H54 (cell line): ENCODE results near the gene CASP2.

Experiments
- DNase-seq: peaks from one replicate; pipeline ENCODE4 v3.0.0; 2011; ENCODE audit warnings: low spot score, mixed read lengths; ENCODE audit not compliant: insufficient read length
- FAIRE-seq: peaks from 3 replicates; lab custom pipeline; 2011; peaks lifted over from hg19 to GRCh38; lab: Jason Lieb, UNC
- POLR2A ChIP-seq: IDR thresholded peaks from 2 replicates; pipeline ENCODE4 v1.6.1; 2011; ENCODE audit warnings: low read depth, mild to moderate bottlenecking, low read length

Gene CASP2

DNA sequence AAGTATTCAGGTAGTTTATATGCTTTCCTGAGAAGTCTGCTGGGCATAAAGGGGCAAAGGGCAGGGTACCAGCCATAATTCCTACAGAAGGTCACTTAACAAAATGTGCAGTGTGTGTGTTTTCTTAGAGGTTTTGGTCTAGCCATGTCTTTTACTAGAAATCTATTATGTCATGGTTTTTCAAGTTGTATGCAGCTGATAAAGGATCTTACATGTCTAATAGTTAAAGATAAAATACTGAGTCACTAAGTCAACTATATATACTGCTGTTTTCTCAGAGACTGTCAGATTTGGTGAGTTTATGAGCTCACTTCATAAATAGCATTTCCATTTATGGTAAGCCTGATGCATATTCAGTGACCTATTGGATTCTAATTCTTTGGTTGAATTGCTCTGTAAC is 7.7 kb downstream of the CASP2 start:
- FAIRE-seq: no peak

DNA sequence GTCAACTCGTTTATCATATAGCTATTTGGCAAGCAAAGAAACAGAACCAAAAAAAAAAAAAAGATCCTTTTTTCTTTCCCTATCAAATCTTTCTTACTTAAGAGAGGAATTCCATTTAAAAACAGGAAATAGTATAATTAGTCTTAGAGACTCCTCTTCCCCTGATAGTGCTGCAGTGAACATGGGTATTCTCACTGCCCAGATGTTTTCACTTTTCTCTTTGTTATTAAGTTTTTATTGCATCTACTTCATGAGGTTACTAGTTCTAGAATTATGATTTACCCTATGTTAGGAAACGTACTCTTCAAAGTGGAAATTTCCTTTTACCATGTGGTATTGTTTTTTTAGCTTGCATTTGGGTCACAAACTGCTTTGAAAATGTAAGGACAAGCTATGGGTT is 8.5 kb downstream of the CASP2 start:
- no peak for DNase-seq
- no peak for TF ChIP-seq POLR2A
- FAIRE-seq: no peak

More for the DNA sequence above, 7.7 kb downstream of the CASP2 start:
- DNase-seq: no peak
- no peak for TF ChIP-seq POLR2A

DNA sequence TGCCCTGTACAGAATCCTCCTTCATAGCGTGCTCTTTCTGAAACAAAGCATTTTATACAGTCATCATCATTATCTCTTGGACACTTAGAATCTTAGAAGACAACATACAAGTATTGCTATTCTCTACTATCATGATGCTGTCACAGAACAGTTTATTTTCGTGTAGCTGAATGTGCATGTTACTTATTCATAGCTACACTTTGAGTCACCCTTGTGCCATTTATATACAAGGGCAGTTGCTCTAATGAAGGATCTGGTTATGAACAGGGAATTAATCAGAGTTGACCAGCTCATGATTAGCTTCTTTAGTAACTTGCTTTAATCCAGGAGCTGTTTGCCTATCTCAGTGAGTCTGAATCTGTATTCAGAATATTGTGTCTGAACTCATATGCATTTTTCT is 11.2 kb downstream of the CASP2 start:
- TF ChIP-seq POLR2A: no peak
- DNase-seq (no peak), FAIRE-seq (no peak)

DNA sequence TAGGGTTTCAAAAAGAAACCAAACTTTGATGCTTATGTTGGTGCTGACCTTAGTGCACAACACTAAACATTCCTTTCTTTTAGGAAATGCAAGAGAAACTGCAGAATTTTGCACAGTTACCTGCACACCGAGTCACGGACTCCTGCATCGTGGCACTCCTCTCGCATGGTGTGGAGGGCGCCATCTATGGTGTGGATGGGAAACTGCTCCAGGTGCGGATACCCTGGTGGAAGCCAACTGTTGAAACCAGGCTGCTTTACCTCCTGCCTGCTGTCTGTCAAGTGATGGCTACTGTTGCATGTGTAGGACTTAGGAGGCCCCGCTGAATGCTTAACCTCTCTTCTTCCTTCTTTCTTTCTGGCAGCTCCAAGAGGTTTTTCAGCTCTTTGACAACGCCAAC is 11.7 kb downstream of the CASP2 start:
- no peak for TF ChIP-seq POLR2A
- FAIRE-seq (no peak), DNase-seq (peak; percentile 16)

DNA sequence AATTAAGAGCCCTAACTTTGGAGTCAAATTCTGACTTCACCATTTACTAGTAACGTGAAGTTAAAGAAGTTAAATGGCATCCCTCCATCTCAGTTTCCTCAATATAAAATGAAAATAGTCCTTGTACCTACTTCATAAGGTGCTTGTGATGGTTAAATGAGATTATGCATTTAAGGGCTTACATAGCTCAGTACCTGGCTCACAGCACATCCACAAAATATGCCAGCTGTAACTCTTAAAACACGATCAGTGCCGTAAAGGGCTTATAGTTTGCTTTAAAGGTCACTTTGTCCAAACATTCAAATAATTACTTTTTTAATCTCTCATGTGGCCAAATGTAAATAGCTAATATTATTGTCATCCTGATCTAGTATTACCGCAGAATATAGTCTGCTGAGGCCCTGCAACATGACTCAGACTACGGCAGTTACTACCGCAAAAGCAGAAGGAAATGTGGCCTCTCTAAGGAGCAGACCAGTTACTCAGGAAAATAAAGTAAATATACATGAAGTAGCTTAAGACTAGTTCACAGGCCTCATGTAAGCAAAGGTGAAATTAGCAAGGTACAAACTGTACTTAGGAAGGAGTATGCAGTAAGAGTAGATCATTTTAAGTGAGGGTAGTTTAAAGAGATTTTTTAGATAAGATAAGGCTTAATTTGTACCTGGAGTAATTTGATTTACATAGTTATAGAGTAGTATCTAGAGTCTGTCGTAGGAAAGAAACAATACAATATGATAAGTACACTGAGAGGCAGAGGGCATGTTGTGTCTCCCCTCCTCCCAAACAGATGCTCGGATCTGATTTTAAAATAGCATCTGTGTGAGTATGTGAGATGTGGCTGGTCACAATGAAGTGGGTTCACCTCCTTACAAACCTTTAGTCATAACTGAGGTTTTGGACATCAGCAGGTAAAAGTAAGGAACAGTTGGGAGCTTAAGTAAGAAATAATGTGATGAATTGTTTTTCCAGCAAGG is 13.1 kb downstream of the CASP2 start:
- DNase-seq (no peak), FAIRE-seq (no peak)
- no peak for TF ChIP-seq POLR2A

DNA sequence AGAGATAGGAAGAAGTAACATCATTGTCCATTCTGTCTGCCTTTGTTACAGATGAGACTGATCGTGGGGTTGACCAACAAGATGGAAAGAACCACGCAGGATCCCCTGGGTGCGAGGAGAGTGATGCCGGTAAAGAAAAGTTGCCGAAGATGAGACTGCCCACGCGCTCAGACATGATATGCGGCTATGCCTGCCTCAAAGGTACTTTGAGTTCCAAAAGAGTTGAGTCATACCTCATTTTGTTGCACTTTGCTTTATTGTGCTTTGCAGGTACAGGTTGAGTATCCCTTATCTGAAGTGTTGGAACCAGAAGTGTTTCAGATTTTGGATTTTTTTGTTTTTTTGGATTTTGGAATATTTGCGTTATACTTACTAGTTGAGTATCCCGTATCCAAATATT is 15.6 kb downstream of the CASP2 start:
- FAIRE-seq: no peak
- no peak for TF ChIP-seq POLR2A
- DNase-seq: no peak

DNA sequence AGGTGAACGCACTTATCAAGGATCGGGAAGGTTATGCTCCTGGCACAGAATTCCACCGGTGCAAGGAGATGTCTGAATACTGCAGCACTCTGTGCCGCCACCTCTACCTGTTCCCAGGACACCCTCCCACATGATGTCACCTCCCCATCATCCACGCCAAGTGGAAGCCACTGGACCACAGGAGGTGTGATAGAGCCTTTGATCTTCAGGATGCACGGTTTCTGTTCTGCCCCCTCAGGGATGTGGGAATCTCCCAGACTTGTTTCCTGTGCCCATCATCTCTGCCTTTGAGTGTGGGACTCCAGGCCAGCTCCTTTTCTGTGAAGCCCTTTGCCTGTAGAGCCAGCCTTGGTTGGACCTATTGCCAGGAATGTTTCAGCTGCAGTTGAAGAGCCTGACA is 16.8 kb downstream of the CASP2 start:
- DNase-seq (no peak), FAIRE-seq (no peak)
- no peak for TF ChIP-seq POLR2A

DNA sequence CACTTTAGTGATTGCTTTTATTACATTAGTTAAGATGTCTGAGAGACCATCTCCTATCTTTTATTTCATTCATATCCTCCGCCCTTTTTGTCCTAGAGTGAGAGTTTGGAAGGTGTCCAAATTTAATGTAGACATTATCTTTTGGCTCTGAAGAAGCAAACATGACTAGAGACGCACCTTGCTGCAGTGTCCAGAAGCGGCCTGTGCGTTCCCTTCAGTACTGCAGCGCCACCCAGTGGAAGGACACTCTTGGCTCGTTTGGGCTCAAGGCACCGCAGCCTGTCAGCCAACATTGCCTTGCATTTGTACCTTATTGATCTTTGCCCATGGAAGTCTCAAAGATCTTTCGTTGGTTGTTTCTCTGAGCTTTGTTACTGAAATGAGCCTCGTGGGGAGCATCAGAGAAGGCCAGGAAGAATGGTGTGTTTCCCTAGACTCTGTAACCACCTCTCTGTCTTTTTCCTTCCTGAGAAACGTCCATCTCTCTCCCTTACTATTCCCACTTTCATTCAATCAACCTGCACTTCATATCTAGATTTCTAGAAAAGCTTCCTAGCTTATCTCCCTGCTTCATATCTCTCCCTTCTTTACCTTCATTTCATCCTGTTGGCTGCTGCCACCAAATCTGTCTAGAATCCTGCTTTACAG is 17.4 kb downstream of the CASP2 start:
- DNase-seq (peak; percentile 32), FAIRE-seq (no peak)
- no peak for TF ChIP-seq POLR2A

DNA sequence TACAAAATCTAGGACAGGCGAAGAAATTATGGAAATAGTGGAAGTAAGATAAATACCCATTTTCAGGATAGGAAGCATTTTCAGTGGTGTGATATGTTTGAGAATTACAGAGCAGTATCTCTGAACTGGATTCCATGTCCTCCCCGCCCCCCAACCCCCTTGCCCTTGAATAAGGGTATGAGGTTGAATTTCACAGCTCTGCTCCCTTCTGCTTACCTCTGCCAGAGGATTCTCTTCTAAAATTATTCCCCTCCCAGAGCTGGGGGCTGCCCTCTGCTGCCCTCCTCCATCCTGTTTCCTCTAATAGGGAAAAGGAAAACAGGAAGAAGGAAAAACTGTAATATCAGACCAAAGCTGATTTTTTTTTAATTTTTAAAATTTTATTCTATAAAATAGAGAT is 20.5 kb downstream of the CASP2 start:
- FAIRE-seq: no peak
- DNase-seq: no peak
- no peak for TF ChIP-seq POLR2A

DNA sequence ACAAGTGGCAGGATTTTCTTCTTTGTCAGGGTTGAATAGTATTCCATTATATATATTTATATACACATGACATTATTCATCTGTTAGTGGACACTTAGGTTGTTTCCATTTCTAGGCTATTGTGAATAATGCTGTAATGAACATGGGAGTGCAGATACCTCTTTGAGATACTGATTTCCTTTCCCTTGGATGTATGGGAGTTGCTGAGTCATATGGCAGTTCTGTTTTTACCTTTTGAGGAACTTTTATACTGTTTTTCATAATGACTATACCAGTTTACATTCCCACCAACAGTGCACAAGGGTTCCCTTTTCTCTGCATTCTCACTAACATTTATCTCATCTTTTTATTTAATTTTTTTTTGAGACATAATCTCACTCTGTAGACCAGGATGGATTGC is 26.0 kb downstream of the CASP2 start:
- DNase-seq (no peak), FAIRE-seq (no peak)
- TF ChIP-seq POLR2A: no peak

DNA sequence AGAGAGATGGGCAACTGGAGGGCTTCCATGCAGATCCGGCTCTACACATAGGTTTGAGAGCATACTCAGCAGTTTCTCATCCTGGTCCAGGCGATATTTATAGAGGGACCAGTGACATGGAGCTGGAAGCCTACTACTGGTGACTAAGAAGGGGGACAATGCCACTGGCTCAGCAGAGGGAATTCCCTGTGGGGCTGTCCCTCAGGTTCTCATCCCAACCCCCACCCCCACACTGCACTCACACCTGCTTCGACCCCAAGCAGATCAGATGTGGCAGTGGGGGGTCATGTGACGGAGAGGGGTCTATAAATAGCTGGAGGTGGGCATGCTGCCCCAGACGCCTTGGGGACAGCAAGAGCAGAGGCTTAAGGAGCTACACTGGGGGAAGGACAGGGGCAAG is 27.6 kb downstream of the CASP2 start, which contains the start of gene CLCN1:
TSS of gene CLCN1 (plus strand) at position 336 of the 400 bp plus-strand sequence. CDS start 102 bp downstream, outside the sequence.
- DNase-seq (no peak), FAIRE-seq (no peak)
- no peak for TF ChIP-seq POLR2A

DNA sequence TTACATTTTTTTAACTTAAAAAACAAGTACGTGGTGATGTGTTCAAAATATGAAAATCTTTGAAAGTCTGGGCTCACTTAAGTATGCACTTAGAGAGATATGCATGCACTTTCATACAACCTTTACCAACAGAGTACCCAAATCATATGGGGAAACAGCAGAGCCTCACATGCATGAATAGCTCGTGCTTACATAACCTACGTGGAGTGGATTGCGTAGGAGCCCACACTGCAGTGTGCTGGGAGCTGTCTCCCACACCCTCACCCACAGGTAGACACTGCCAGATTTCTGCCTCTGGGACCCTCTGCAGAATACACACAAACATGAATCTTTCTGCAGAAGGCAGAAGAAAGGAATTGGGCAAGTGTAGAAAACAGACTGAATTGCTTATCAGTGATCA is 28.3 kb downstream of the CASP2 start:
- FAIRE-seq (no peak), DNase-seq (no peak)

DNA sequence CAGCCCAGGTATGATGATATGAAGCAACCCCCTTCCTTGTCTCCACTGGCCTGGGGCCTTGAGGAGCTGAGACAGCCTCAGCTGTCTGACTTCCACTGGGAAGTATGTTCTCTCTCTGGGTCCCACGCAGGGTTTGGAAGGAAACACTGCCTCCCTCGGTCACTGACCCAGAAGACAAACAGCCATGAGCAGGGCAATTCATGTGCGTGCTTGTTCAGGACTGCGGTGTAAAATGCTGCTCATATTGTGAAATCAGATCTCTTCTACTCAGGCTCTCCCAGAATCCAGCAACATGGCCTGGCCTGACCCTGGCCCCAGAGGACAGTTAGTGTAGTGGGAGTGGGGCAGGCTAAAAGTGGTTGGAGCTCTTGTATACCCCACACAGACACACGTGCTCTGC is 30.5 kb downstream of the CASP2 start:
- FAIRE-seq: no peak

More for the DNA sequence above, 28.3 kb downstream of the CASP2 start:
- no peak for TF ChIP-seq POLR2A

DNA sequence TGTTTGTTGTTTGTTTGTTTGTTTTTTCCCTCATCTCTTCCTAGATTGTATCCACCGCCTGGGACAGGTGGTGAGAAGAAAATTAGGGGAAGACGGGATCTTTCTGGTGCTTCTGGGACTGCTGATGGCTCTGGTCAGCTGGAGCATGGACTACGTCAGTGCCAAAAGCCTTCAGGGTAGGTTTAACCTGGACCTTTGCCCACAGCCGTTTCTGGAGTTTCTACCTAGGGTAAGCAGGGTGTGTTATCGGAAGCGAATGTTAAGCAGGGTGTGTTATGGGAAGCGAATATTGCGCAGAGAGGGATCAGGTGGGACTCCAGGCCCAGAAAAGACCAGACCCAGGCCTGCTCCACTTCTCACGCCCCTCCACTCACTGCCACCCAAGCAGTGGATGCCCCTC is 32.5 kb downstream of the CASP2 start:
- no peak for DNase-seq
- FAIRE-seq: no peak
- TF ChIP-seq POLR2A: no peak

More for the DNA sequence above, 30.5 kb downstream of the CASP2 start:
- no peak for DNase-seq
- TF ChIP-seq POLR2A: no peak
